ENCODE measurements around the gene TRIM16.
"Not testable (repeated sequence)": the region's sequence is repeated elsewhere in the genome, so short reads cannot be mapped to it uniquely, and the experiment has no call there.

TRIM16 gene

DNA sequence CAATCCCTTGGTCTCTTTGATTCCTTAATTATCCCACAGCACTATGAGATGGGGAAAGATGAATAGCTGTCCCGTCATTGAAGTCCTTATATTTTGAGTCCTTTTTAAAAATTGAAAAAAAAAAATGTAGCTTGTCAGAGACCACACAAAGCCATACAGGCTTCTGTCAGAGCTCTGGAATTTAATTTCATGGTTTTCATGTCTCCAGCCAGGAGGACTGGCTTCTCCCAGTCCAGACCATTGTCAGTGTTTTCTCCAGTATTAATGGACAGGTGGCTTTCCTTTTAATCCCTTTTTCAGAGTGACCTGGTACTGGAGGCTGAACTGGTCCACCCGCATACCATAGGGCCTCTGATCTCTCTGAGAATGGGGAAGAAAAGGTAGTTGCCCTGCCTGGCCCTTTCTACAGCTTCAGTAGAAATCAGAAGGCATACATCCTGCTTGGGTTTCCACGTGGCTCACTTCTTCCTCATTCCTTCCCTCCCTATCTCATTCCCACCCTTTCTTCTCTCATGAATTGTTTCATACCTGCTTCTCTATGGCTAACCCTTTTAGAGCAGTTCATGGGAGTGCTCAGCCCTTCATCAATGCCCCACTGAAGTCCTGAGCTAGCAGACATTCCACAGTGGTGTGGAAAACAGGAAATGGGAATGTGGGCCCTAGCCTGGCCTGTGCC, 29.1 kb downstream of the TRIM16 start:
- H3K36me3 ChIP-seq (ENCODE audit: insufficient read depth, low read length): no peaks in the 10 kb centered on the region
- H3K27me3 ChIP-seq (ENCODE audit: insufficient read depth, low read length, poor library complexity, severe bottlenecking): no peaks in the 10 kb centered on the region
- TF ChIP-seq, protein P1, sequence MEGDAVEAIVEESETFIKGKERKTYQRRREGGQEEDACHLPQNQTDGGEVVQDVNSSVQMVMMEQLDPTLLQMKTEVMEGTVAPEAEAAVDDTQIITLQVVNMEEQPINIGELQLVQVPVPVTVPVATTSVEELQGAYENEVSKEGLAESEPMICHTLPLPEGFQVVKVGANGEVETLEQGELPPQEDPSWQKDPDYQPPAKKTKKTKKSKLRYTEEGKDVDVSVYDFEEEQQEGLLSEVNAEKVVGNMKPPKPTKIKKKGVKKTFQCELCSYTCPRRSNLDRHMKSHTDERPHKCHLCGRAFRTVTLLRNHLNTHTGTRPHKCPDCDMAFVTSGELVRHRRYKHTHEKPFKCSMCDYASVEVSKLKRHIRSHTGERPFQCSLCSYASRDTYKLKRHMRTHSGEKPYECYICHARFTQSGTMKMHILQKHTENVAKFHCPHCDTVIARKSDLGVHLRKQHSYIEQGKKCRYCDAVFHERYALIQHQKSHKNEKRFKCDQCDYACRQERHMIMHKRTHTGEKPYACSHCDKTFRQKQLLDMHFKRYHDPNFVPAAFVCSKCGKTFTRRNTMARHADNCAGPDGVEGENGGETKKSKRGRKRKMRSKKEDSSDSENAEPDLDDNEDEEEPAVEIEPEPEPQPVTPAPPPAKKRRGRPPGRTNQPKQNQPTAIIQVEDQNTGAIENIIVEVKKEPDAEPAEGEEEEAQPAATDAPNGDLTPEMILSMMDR (conservative IDR thresholded peaks at IDR 0.05; ENCODE audit: low read length): no peak
- no peak for TF ChIP-seq EZH2phosphoT487 (IDR thresholded peaks at IDR 0.05; ENCODE audit: borderline replicate concordance)
- no peak overlapping the region for H2AFZ ChIP-seq (ENCODE audit: low read length)
- no peaks in the 10 kb centered on the region for H3F3A ChIP-seq (ENCODE audit: low read depth)
- H3K9me2 ChIP-seq (replicated peaks; ENCODE audit: low read depth, low read length): no peaks in the 10 kb centered on the region
- no peaks in the 10 kb centered on the region for H3K79me2 ChIP-seq (ENCODE audit: insufficient read depth, low read length)
- peaks cover 13% of the 10 kb centered on the region for H3K4me1 ChIP-seq (ENCODE audit: insufficient read depth, low read length, poor library complexity, severe bottlenecking)
- H3K9me3 ChIP-seq (ENCODE audit: insufficient read depth, low read depth, low read length): no peaks in the 10 kb centered on the region
- no peak overlapping the region for H3K4me3 ChIP-seq (ENCODE audit: low read length, poor library complexity, severe bottlenecking)
- H4K20me1 ChIP-seq (ENCODE audit: insufficient read depth, low read length, poor library complexity, severe bottlenecking): no peaks in the 10 kb centered on the region
- no peak overlapping the region for H3K9ac ChIP-seq (ENCODE audit: low read depth, low read length, poor library complexity, severe bottlenecking)
- H3K4me2 ChIP-seq (ENCODE audit: low read depth, low read length, poor library complexity, severe bottlenecking): no peak overlapping the region

DNA sequence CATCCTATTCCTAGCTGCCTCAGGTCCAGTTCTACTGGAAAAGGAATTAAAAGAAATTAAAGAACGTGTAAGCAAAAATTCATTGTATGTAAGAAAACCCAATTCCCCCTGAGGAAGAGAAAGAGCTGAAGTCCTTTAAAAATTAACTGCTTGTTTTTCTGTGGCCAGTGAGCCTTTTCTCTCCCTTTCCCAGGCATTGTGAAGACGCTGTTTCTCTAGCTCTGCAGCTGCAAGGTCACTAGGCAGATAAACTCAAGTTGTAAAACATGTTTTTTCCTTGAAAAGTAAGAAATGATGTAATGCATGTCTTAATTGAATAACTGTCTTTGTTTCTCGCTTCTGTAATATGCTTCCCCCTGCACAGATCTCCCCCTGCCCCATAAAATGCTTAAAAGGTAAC, 29.7 kb downstream of the TRIM16 start:
- H3K4me1 ChIP-seq (ENCODE audit: insufficient read depth, low read length, poor library complexity, severe bottlenecking): peaks cover 13% of the 10 kb centered on the region
- H3K79me2 ChIP-seq (ENCODE audit: insufficient read depth, low read length); H3K4me2 ChIP-seq (ENCODE audit: low read depth, low read length, poor library complexity, severe bottlenecking); H3K36me3 ChIP-seq (ENCODE audit: insufficient read depth, low read length); H3F3A ChIP-seq (ENCODE audit: low read depth); H3K27me3 ChIP-seq (ENCODE audit: insufficient read depth, low read length, poor library complexity, severe bottlenecking); H3K4me3 ChIP-seq (ENCODE audit: low read length, poor library complexity, severe bottlenecking); H3K9me3 ChIP-seq (ENCODE audit: insufficient read depth, low read depth, low read length); H2AFZ ChIP-seq (ENCODE audit: low read length); H3K9ac ChIP-seq (ENCODE audit: low read depth, low read length, poor library complexity, severe bottlenecking); H3K9me2 ChIP-seq (replicated peaks; ENCODE audit: low read depth, low read length); H4K20me1 ChIP-seq (ENCODE audit: insufficient read depth, low read length, poor library complexity, severe bottlenecking): not testable (repeated sequence)

DNA sequence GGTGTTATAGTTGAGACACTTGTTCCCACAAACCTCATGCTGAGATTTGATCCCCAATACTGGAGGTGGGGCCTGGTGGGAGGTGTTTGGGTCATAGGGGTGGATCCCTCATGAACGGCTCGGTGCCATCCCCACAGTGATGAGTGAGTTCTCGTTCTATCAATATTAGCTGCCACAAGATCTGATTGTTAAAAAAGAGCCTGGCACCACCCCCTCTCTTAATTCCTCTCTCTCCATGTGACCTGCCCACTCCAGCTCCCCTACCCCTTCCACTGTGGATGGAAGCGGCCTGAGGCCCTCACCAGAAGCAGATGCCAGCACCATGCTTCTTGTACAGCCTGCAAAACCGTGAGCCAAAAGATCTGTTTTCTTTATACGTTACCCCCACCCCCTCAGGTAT, 31.2 kb downstream of the TRIM16 start:
- Histone ChIP-seq H3K9ac (ENCODE audit: low read depth, low read length, poor library complexity, severe bottlenecking) (no peak overlapping the region), H3F3A (ENCODE audit: low read depth) (no peaks in the 10 kb centered on the region), H3K27me3 (ENCODE audit: insufficient read depth, low read length, poor library complexity, severe bottlenecking) (no peaks in the 10 kb centered on the region), H3K4me3 (ENCODE audit: low read length, poor library complexity, severe bottlenecking) (no peak overlapping the region), H3K4me2 (ENCODE audit: low read depth, low read length, poor library complexity, severe bottlenecking) (no peak overlapping the region), H3K9me3 (ENCODE audit: insufficient read depth, low read depth, low read length) (no peaks in the 10 kb centered on the region), H3K4me1 (ENCODE audit: insufficient read depth, low read length, poor library complexity, severe bottlenecking) (peaks cover 13% of the 10 kb centered on the region), H2AFZ (ENCODE audit: low read length) (no peak overlapping the region), H3K36me3 (ENCODE audit: insufficient read depth, low read length) (no peaks in the 10 kb centered on the region), H3K79me2 (ENCODE audit: insufficient read depth, low read length) (no peaks in the 10 kb centered on the region), H4K20me1 (ENCODE audit: insufficient read depth, low read length, poor library complexity, severe bottlenecking) (no peaks in the 10 kb centered on the region), H3K9me2 (replicated peaks; ENCODE audit: low read depth, low read length) (no peaks in the 10 kb centered on the region)
- TF ChIP-seq, protein P1 (conservative IDR thresholded peaks at IDR 0.05; ENCODE audit: low read length): no peak
- no peak for TF ChIP-seq EZH2phosphoT487 (IDR thresholded peaks at IDR 0.05; ENCODE audit: borderline replicate concordance)

DNA sequence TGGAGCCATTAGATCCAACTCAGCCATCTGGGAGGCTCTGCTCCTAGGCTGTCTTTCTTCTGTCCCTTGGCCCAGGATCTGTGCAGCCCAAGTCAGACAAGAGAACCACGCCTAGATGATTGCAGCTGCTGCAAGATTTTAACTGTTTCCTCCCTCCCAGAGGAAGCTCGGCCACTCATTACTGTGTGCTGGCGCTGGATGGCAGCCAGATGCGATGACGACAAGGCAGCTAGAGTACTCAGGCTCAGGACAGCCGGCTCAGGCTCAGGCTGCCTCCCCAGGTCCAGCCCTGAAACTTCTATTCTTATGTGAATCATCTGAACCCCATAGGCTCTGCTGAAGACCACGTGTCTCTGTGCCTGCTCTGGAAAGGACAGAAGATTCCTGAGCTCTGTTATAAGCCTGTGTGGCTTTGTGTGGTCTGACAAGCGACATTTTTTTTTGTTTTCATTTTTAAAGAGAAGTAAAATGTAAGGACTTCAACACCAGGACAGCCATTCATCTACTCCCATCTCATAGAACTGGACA, 32.5 kb downstream of the TRIM16 start:
- no peaks in the 10 kb centered on the region for H3K36me3 ChIP-seq (ENCODE audit: insufficient read depth, low read length)
- H3K9me3 ChIP-seq (ENCODE audit: insufficient read depth, low read depth, low read length): no peaks in the 10 kb centered on the region
- H3K79me2 ChIP-seq (ENCODE audit: insufficient read depth, low read length): no peaks in the 10 kb centered on the region
- peak overlapping the region; percentile 75 for H3K4me2 ChIP-seq (ENCODE audit: low read depth, low read length, poor library complexity, severe bottlenecking)
- H3K4me3 ChIP-seq (ENCODE audit: low read length, poor library complexity, severe bottlenecking): peak overlapping the region; percentile 49
- no peaks in the 10 kb centered on the region for H3F3A ChIP-seq (ENCODE audit: low read depth)
- no peaks in the 10 kb centered on the region for H4K20me1 ChIP-seq (ENCODE audit: insufficient read depth, low read length, poor library complexity, severe bottlenecking)
- peak overlapping the region; percentile 30 for H3K9ac ChIP-seq (ENCODE audit: low read depth, low read length, poor library complexity, severe bottlenecking)
- no peaks in the 10 kb centered on the region for H3K9me2 ChIP-seq (replicated peaks; ENCODE audit: low read depth, low read length)
- peaks cover 13% of the 10 kb centered on the region for H3K4me1 ChIP-seq (ENCODE audit: insufficient read depth, low read length, poor library complexity, severe bottlenecking)
- H3K27me3 ChIP-seq (ENCODE audit: insufficient read depth, low read length, poor library complexity, severe bottlenecking): no peaks in the 10 kb centered on the region
- TF ChIP-seq, protein P1 (conservative IDR thresholded peaks at IDR 0.05; ENCODE audit: low read length): no peak
- TF ChIP-seq EZH2phosphoT487 (IDR thresholded peaks at IDR 0.05; ENCODE audit: borderline replicate concordance): no peak
- H2AFZ ChIP-seq (ENCODE audit: low read length): peak overlapping the region; percentile 32

Measured in Loucy (cell line).